Fibroblast of mammary gland (primary cell): ENCODE data around the gene MRPS16.
A peak's percentile ranks its signal among the peaks of the same experiment; 100 is the strongest.

Experiments used
- DNase-seq: peaks from one replicate; pipeline ENCODE4 v3.0.0-alpha.2; 2010; ENCODE audit warnings: low read depth
- H3K4me3 ChIP-seq: 2 replicates; pipeline ENCODE4 v1.5.1; 2011; ENCODE audit warnings: low read depth, mild to moderate bottlenecking, low read length, moderate library complexity; ENCODE audit not compliant: control insufficient read depth
- TF ChIP-seq, protein P1 (sequence below): conservative IDR thresholded peaks from 2 replicates; pipeline ENCODE4 v1.5.1; 2011; ENCODE audit warnings: low read depth, low read length, inconsistent platforms; ENCODE audit not compliant: control insufficient read depth, insufficient read depth

Gene MRPS16

DNA sequence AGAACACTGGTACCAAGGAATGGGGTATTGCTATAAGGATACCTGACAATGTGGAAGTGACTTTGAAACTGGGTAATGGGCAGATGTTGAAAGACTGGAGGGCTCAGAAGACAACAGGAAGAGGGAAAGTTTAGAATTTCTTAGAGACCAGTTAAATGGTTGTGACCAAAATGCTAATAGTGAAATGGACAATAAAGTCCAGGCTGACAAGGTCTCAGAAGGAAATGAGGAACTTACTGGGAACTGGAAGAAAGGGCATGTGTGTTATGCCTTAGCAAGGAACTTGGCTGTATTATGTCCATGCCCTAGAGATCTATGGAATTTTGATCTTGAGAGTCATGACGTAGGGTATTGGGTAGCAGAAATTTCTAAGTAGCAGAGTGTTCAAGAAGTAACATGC, 46.6 kb downstream of the MRPS16 start:
- no peak for DNase-seq
- no peak overlapping the region for H3K4me3 ChIP-seq
- TF ChIP-seq, protein P1, sequence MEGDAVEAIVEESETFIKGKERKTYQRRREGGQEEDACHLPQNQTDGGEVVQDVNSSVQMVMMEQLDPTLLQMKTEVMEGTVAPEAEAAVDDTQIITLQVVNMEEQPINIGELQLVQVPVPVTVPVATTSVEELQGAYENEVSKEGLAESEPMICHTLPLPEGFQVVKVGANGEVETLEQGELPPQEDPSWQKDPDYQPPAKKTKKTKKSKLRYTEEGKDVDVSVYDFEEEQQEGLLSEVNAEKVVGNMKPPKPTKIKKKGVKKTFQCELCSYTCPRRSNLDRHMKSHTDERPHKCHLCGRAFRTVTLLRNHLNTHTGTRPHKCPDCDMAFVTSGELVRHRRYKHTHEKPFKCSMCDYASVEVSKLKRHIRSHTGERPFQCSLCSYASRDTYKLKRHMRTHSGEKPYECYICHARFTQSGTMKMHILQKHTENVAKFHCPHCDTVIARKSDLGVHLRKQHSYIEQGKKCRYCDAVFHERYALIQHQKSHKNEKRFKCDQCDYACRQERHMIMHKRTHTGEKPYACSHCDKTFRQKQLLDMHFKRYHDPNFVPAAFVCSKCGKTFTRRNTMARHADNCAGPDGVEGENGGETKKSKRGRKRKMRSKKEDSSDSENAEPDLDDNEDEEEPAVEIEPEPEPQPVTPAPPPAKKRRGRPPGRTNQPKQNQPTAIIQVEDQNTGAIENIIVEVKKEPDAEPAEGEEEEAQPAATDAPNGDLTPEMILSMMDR: no peak

DNA sequence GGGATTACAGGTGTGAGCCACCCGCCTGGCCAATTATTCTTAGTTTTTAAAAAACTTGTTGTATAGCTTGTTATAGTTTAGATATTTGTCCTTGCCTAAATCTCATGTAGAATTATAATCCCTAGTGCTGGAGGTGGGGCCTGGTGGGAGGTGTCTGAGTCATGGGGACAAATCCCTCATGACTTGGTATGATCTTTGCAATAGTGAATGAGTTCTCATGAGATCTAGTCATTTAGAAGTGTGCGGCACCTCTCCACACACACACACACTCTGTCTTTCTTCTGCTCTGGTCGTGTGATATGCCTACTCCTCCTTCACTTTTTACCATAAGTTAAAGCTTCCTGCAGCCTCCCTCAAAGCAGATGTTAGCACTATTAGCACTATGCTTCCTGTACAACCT, 47.4 kb downstream of the MRPS16 start:
- TF ChIP-seq, protein P1: no peak
- DNase-seq: peak; percentile 10
- no peak overlapping the region for H3K4me3 ChIP-seq
